ENCODE measurements around the gene FRS2.

The FRS2 gene

GRCh38 chr12:69575346-69575745, 105.2 kb downstream of the FRS2 start:
- no peak for FAIRE-seq
- TF ChIP-seq, protein P1, sequence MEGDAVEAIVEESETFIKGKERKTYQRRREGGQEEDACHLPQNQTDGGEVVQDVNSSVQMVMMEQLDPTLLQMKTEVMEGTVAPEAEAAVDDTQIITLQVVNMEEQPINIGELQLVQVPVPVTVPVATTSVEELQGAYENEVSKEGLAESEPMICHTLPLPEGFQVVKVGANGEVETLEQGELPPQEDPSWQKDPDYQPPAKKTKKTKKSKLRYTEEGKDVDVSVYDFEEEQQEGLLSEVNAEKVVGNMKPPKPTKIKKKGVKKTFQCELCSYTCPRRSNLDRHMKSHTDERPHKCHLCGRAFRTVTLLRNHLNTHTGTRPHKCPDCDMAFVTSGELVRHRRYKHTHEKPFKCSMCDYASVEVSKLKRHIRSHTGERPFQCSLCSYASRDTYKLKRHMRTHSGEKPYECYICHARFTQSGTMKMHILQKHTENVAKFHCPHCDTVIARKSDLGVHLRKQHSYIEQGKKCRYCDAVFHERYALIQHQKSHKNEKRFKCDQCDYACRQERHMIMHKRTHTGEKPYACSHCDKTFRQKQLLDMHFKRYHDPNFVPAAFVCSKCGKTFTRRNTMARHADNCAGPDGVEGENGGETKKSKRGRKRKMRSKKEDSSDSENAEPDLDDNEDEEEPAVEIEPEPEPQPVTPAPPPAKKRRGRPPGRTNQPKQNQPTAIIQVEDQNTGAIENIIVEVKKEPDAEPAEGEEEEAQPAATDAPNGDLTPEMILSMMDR (IDR thresholded peaks at IDR 0.05; ENCODE audit: insufficient read depth, missing control alignments) = no peak
- no peak for DNase-seq (ENCODE audit: insufficient read length, low spot score)

DNA sequence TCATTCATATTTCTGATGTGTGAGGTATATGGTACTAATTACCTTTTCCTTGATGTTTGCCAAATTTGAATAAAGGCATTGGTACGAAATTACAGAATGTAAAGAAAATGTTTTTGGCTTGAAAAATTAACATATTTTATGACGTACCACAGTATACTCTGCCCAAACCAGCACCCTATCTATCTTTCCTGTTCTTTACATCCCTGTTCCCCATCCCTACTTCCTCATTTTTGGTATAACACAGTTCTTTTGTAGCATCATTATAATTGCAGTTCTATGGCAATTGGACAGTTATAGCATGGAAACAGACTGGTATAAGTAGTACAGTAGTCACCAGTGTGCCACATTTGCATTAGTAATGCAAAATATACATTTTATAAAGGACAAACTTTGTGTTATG, 108.1 kb downstream of the FRS2 start:
- no peak for FAIRE-seq
- TF ChIP-seq, protein P1 (IDR thresholded peaks at IDR 0.05; ENCODE audit: insufficient read depth, missing control alignments) = no peak
- no peak for DNase-seq (ENCODE audit: insufficient read length, low spot score)

GRCh38 chr12:69579029-69579428, 108.8 kb downstream of the FRS2 start:
- no peak for FAIRE-seq
- TF ChIP-seq, protein P1 (IDR thresholded peaks at IDR 0.05; ENCODE audit: insufficient read depth, missing control alignments) = no peak
- no peak for DNase-seq (ENCODE audit: insufficient read length, low spot score)

- FAIRE-seq (no peak), DNase-seq (ENCODE audit: insufficient read length, low spot score) (no peak)
- TF ChIP-seq, protein P1 (IDR thresholded peaks at IDR 0.05; ENCODE audit: insufficient read depth, missing control alignments) = no peak
Measured at GRCh38 chr12:69580074-69580473, 109.9 kb downstream of the FRS2 start.

DNA sequence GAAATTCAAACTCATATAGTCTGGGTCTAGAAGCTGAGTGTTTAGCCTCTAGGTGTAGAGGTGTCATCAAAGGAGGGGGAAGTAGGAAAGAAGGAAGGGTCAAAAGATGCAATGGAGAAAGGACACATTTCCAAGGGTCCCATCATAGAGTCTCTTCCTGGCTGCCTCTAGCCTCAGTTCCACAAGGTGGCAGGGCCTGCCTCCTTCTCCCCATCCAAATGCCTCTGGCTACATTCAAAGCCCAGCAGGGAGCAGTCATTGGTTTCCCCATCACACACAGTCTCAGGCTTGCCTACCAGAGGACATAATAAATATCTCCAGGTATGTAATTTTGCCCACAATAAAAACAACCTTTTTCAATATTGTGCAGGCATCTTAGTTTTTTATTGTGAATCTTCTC, 113.0 kb downstream of the FRS2 start:
- no peak for DNase-seq (ENCODE audit: insufficient read length, low spot score)
- TF ChIP-seq, protein P1 (IDR thresholded peaks at IDR 0.05; ENCODE audit: insufficient read depth, missing control alignments) = no peak
- no peak for FAIRE-seq

DNA sequence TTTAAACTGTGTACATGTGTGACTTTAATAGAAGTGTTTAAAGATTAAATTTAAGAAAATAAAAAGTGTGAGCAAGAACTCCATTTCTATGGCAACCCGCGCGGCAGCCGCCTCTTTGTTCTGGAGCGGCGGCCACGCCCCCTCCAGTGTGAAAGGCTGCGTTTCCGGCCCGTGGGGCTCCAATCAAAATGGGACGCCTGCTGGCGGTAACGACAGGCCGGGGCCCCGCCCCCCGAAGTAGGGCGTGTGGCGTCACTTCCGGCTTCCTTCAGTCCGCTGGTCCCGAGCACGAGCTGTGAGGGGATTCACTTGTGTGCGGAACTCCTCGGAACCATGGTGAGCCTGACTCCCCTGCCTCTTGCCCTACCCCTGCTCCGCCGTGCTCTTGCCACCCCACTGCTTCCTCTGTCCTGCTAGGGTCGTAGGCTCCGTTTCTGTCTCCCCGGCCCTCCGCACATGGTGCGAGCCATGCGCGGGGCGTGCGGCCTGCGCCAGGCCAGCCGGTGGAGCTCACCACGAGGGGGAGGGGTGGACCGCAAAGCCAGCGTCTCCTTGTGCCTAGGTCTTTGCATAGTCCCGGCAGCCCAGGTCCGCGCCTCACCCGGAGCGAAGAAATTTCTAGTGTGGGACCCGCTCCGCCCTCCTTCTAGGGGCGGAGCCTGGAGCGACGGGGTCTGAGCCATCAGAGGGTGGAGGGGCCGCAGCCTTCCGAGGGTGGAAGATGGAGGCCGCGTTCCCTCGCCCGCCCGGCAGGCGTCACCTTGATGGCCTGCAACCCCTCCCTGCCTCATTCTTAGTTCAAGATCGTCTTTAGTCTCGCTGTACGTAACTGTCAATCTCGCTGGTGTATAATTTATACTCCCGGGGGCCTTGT, 115.2 kb downstream of the FRS2 start, which contains the start of gene CCT2:
TSS of gene CCT2 (plus strand) at position 271 of the 874 bp plus-strand sequence. CDS start at position 334, 63 bp downstream.
- TF ChIP-seq, protein P1 (IDR thresholded peaks at IDR 0.05; ENCODE audit: insufficient read depth, missing control alignments) = no peak
- no peak for FAIRE-seq
- DNase-seq (ENCODE audit: insufficient read length, low spot score) = peak; percentile 80

DNA sequence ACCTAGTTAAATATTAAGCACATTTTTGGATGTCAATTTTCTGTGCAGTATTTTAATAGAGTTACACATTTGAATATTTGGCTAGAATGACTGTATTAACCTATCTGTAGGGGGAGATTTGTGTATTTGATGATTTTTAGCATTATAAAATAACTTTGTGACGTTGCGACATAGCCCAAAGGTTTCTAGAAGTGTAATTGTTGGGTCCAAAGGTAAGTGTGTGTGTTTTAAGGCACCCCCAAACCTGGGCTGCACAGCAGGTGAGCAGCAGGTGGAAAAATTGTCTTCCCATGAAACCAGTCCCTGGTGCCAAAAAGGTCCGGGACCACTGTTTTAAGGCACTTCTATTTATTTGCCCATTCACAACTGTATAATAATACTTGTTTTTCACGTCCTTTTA, 118.3 kb downstream of the FRS2 start:
- DNase-seq (ENCODE audit: insufficient read length, low spot score) = no peak
- FAIRE-seq = no peak
- TF ChIP-seq, protein P1 (IDR thresholded peaks at IDR 0.05; ENCODE audit: insufficient read depth, missing control alignments) = no peak

Data from D721Med (cell line).